ENCODE measurements around the gene C9orf50.

DNA sequence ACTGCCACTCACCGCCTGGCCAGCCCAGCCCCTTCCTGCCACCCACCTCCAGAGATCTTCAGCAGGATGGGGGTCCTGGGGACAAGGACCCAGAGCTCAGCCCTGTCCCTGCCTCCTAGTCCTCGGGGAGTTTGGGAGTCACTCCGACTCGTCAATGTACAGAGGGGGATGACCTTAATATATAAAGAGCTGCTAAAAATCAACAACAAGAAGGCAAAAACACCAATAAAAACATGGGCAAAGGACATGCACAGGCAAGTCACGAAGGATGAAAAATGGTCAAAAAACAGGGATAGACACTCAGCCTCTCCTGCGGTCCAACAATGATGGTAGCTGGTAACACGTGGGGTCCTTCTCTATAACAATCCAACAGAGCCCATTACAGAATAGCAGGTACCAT, 25.8 kb upstream of the C9orf50 start:
- TF ChIP-seq, protein P1, sequence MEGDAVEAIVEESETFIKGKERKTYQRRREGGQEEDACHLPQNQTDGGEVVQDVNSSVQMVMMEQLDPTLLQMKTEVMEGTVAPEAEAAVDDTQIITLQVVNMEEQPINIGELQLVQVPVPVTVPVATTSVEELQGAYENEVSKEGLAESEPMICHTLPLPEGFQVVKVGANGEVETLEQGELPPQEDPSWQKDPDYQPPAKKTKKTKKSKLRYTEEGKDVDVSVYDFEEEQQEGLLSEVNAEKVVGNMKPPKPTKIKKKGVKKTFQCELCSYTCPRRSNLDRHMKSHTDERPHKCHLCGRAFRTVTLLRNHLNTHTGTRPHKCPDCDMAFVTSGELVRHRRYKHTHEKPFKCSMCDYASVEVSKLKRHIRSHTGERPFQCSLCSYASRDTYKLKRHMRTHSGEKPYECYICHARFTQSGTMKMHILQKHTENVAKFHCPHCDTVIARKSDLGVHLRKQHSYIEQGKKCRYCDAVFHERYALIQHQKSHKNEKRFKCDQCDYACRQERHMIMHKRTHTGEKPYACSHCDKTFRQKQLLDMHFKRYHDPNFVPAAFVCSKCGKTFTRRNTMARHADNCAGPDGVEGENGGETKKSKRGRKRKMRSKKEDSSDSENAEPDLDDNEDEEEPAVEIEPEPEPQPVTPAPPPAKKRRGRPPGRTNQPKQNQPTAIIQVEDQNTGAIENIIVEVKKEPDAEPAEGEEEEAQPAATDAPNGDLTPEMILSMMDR (IDR thresholded peaks at IDR 0.05; ENCODE audit: low read length), result no peak
- TF ChIP-seq EZH2 (optimal IDR thresholded peaks at IDR 0.05; ENCODE audit: low read depth, low read length), result no peak
